ACC112 (cell line): ENCODE data around the gene NPHP4.
"Not testable (repeated sequence)": the region's sequence is repeated elsewhere in the genome, so short reads cannot be mapped to it uniquely, and the experiment has no call there.

Source experiments
- H2AFZ ChIP-seq: fragments of 200-600 bp; sonication (generic); one replicate; pipeline ENCODE4 v1.6.0; 2017; ENCODE audit warnings: antibody characterized with exemption, low read length; ENCODE audit not compliant: unreplicated experiment
- H3K27ac ChIP-seq: fragments of 200-600 bp; sonication (generic); 2 replicates; pipeline ENCODE4 v1.5.1; 2014; ENCODE audit warnings: low read depth, mild to moderate bottlenecking, antibody characterized with exemption, low read length, moderate library complexity
- H3K27me3 ChIP-seq: fragments of 200-600 bp; sonication (generic); 2 replicates; pipeline ENCODE4 v1.6.1; 2014; ENCODE audit warnings: mild to moderate bottlenecking, antibody characterized with exemption, low read length, moderate library complexity, mixed read lengths; ENCODE audit not compliant: insufficient read depth
- H3K36me3 ChIP-seq: fragments of 200-600 bp; sonication (generic); 2 replicates; pipeline ENCODE4 v1.6.1; 2016; ENCODE audit warnings: mild to moderate bottlenecking, antibody characterized with exemption, low read length, moderate library complexity, mixed read lengths; ENCODE audit not compliant: insufficient read depth
- H3K4me1 ChIP-seq: fragments of 200-600 bp; sonication (generic); one replicate; pipeline ENCODE4 v1.6.1; 2016; ENCODE audit warnings: low read length, mixed read lengths; ENCODE audit not compliant: insufficient read depth, unreplicated experiment, control insufficient read depth
- H3K4me3 ChIP-seq: fragments of 200-600 bp; sonication (generic); 2 replicates; pipeline ENCODE4 v1.5.1; 2014; ENCODE audit warnings: mild to moderate bottlenecking, low read depth, low read length
- H3K79me2 ChIP-seq: fragments of 200-600 bp; sonication (generic); one replicate; pipeline ENCODE4 v1.6.0; 2016; ENCODE audit warnings: low read length; ENCODE audit not compliant: control insufficient read depth, unreplicated experiment, insufficient read depth

Gene NPHP4

GRCh38 chr1:5895446-5896406, 96.5 kb downstream of the NPHP4 start:
- Histone ChIP-seq H3K36me3 (0 out of 2 replicates have a peak, but pooled peaks cover 3% of the 10 kb centered on the region), H3K27ac (no peak overlapping the region), H3K4me1 (peaks cover 7% of the 10 kb centered on the region), H2AFZ (no peak overlapping the region), H3K79me2 (no peaks in the 10 kb centered on the region), H3K4me3 (no peak overlapping the region), H3K27me3 (no peaks in the 10 kb centered on the region)

- not testable (repeated sequence) for H3K27ac ChIP-seq, H3K27me3 ChIP-seq, H3K4me3 ChIP-seq, H3K79me2 ChIP-seq, H2AFZ ChIP-seq, H3K4me1 ChIP-seq, H3K36me3 ChIP-seq
These were observed 98.4 kb downstream of the NPHP4 start for GRCh38 chr1:5893699-5894278.

- 0 out of 2 replicates have a peak, but pooled peaks cover 3% of the 10 kb centered on the region for H3K36me3 ChIP-seq
- no peak overlapping the region for H2AFZ ChIP-seq
- H3K27ac ChIP-seq = no peak overlapping the region
- H3K4me3 ChIP-seq = no peak overlapping the region
- H3K79me2 ChIP-seq = no peaks in the 10 kb centered on the region
- H3K27me3 ChIP-seq = no peaks in the 10 kb centered on the region
- peaks cover 7% of the 10 kb centered on the region for H3K4me1 ChIP-seq
These were observed 99.9 kb downstream of the NPHP4 start for GRCh38 chr1:5892329-5892728.

GRCh38 chr1:5891736-5892135, 100.5 kb downstream of the NPHP4 start:
- peaks cover 7% of the 10 kb centered on the region for H3K4me1 ChIP-seq
- H3K36me3 ChIP-seq = 0 out of 2 replicates have a peak, but pooled peaks cover 3% of the 10 kb centered on the region
- no peak overlapping the region for H3K4me3 ChIP-seq
- no peak overlapping the region for H3K27ac ChIP-seq
- no peaks in the 10 kb centered on the region for H3K27me3 ChIP-seq
- H2AFZ ChIP-seq = no peak overlapping the region
- no peaks in the 10 kb centered on the region for H3K79me2 ChIP-seq

- peaks cover 7% of the 10 kb centered on the region for H3K4me1 ChIP-seq
- no peaks in the 10 kb centered on the region for H3K27me3 ChIP-seq
- no peaks in the 10 kb centered on the region for H3K79me2 ChIP-seq
- H3K27ac ChIP-seq = no peak overlapping the region
- no peak overlapping the region for H3K4me3 ChIP-seq
- 0 out of 2 replicates have a peak, but pooled peaks cover 3% of the 10 kb centered on the region for H3K36me3 ChIP-seq
- no peak overlapping the region for H2AFZ ChIP-seq
These were observed 101.1 kb downstream of the NPHP4 start for GRCh38 chr1:5891137-5891536.

GRCh38 chr1:5890346-5891106, 101.7 kb downstream of the NPHP4 start:
- Histone ChIP-seq H3K27me3 (no peaks in the 10 kb centered on the region), H2AFZ (no peak overlapping the region), H3K27ac (no peak overlapping the region), H3K79me2 (no peaks in the 10 kb centered on the region), H3K36me3 (peaks cover 5% of the 10 kb centered on the region; the same call in 1 of the 2 replicates), H3K4me1 (peaks cover 7% of the 10 kb centered on the region), H3K4me3 (no peak overlapping the region)

GRCh38 chr1:5889901-5890300, 102.3 kb downstream of the NPHP4 start:
- Histone ChIP-seq H3K27me3 (no peaks in the 10 kb centered on the region), H3K79me2 (no peaks in the 10 kb centered on the region), H3K36me3 (peaks cover 5% of the 10 kb centered on the region; the same call in 1 of the 2 replicates), H3K4me1 (peaks cover 7% of the 10 kb centered on the region), H3K4me3 (no peak overlapping the region), H3K27ac (no peak overlapping the region), H2AFZ (no peak overlapping the region)

- no peak overlapping the region for H2AFZ ChIP-seq
- H3K79me2 ChIP-seq = no peaks in the 10 kb centered on the region
- H3K36me3 ChIP-seq = peaks cover 2% of the 10 kb centered on the region; the same call in 1 of the 2 replicates
- no peaks in the 10 kb centered on the region for H3K27me3 ChIP-seq
- H3K27ac ChIP-seq = no peak overlapping the region
- no peak overlapping the region for H3K4me3 ChIP-seq
- H3K4me1 ChIP-seq = peaks cover 7% of the 10 kb centered on the region
These were observed 102.8 kb downstream of the NPHP4 start for GRCh38 chr1:5889462-5889861.

- peaks cover 2% of the 10 kb centered on the region; the same call in 1 of the 2 replicates for H3K36me3 ChIP-seq
- no peak overlapping the region for H3K27ac ChIP-seq
- no peaks in the 10 kb centered on the region for H3K27me3 ChIP-seq
- no peaks in the 10 kb centered on the region for H3K79me2 ChIP-seq
- peaks cover 7% of the 10 kb centered on the region for H3K4me1 ChIP-seq
- H2AFZ ChIP-seq = no peak overlapping the region
- H3K4me3 ChIP-seq = no peak overlapping the region
These were observed 103.5 kb downstream of the NPHP4 start for GRCh38 chr1:5888606-5889211.

GRCh38 chr1:5887971-5888361, 104.3 kb downstream of the NPHP4 start:
- Histone ChIP-seq H3K27me3 (no peaks in the 10 kb centered on the region), H3K4me3 (no peak overlapping the region), H3K4me1 (peaks cover 7% of the 10 kb centered on the region), H3K27ac (no peak overlapping the region), H3K79me2 (no peaks in the 10 kb centered on the region), H2AFZ (no peak overlapping the region), H3K36me3 (peaks cover 2% of the 10 kb centered on the region; the same call in 1 of the 2 replicates)
